Stimulated activated CD4-positive, alpha-beta T cell treated with anti-CD3 and anti-CD28 coated beads, Interleukin-12 subunit alpha, Interleukin-12 subunit beta, amount 100 ng/mL, for 48 hours (primary cell): ENCODE data around the gene NT5DC2.
"Not testable (repeated sequence)": the region's sequence is repeated elsewhere in the genome, so short reads cannot be mapped to it uniquely, and the experiment has no call there.

Experiments used
- DNase-seq, 3 donors: peaks; one replicate each; pipeline ENCODE4 v3.0.0-alpha.2; 2020; ENCODE audit warnings: low read depth in 2 of 3, low spot score in 1 of 3

The NT5DC2 gene

GRCh38 chr3:52537726-52538421 is 4.2 kb upstream of the NT5DC2 start:
- no peak for DNase-seq

- no peak for DNase-seq
Measured at GRCh38 chr3:52537165-52537620, 3.5 kb upstream of the NT5DC2 start.

GRCh38 chr3:52536369-52537164 is 2.9 kb upstream of the NT5DC2 start, which contains the start of gene UQCC5:
Gene UQCC5 (plus strand): TSS chr3:52536605. CDS start chr3:52536756, 151 bp downstream.
- DNase-seq, result peak; percentile 94 to 97 (median 97)

GRCh38 chr3:52536112-52536368 is 2.4 kb upstream of the NT5DC2 start:
- DNase-seq, result no peak

- no peak for DNase-seq
Measured at GRCh38 chr3:52535411-52536111, 1.9 kb upstream of the NT5DC2 start.

GRCh38 chr3:52534281-52535183 is 875 bp upstream of the NT5DC2 start:
- no peak for DNase-seq

- no peak for DNase-seq
Measured at GRCh38 chr3:52532838-52533622, 627 bp downstream of the NT5DC2 start.

- no peak for DNase-seq
Measured at GRCh38 chr3:52532517-52532837, 1.2 kb downstream of the NT5DC2 start.

GRCh38 chr3:52531860-52532516 is 1.7 kb downstream of the NT5DC2 start:
- no peak for DNase-seq

- no peak for DNase-seq
Measured at GRCh38 chr3:52530918-52531826, 2.5 kb downstream of the NT5DC2 start.

GRCh38 chr3:52529376-52530333 is 4.0 kb downstream of the NT5DC2 start:
- no peak for DNase-seq

- no peak for DNase-seq
Measured at GRCh38 chr3:52528586-52529375, 4.9 kb downstream of the NT5DC2 start.

- DNase-seq, result no peak
Measured at GRCh38 chr3:52527732-52528585, 5.7 kb downstream of the NT5DC2 start.

- DNase-seq, result no peak
Measured at GRCh38 chr3:52527039-52527731, 6.5 kb downstream of the NT5DC2 start.

- not testable (repeated sequence) for DNase-seq
Measured at GRCh38 chr3:52526671-52527038, 7.0 kb downstream of the NT5DC2 start.
